Ishikawa (cell line): ENCODE data around the gene MMAA.

Experiments used
- CEBPB ChIP-seq: IDR thresholded peaks from 2 replicates; pipeline ENCODE4 v1.6.1; 2012
- CREB1 ChIP-seq: IDR thresholded peaks from 2 replicates; pipeline ENCODE4 v1.6.1; 2012; ENCODE audit warnings: low read depth
- EGR1 ChIP-seq: IDR thresholded peaks from 2 replicates; pipeline ENCODE4 v1.6.1; 2012
- EP300 ChIP-seq: IDR thresholded peaks from 2 replicates; pipeline ENCODE4 v1.6.1; 2012; ENCODE audit warnings: borderline replicate concordance
- FOXM1 ChIP-seq: IDR thresholded peaks from 2 replicates; pipeline ENCODE4 v1.6.1; 2012; ENCODE audit warnings: low read depth, borderline replicate concordance
- MAX ChIP-seq: IDR thresholded peaks from 2 replicates; pipeline ENCODE4 v1.6.1; 2012
- NFIC ChIP-seq: IDR thresholded peaks from 2 replicates; pipeline ENCODE4 v1.6.1; 2012
- RAD21 ChIP-seq: IDR thresholded peaks from 2 replicates; pipeline ENCODE4 v1.6.1; 2012; ENCODE audit warnings: low read depth
- REST ChIP-seq: IDR thresholded peaks from 2 replicates; pipeline ENCODE4 v1.6.1; 2012; ENCODE audit warnings: low read depth, mild to moderate bottlenecking
- TAF1 ChIP-seq: IDR thresholded peaks from 2 replicates; pipeline ENCODE4 v1.6.1; 2012; ENCODE audit warnings: low read depth, mild to moderate bottlenecking
- TCF12 ChIP-seq: IDR thresholded peaks from 2 replicates; pipeline ENCODE4 v1.6.1; 2012; ENCODE audit warnings: low read depth
- TEAD4 ChIP-seq: IDR thresholded peaks from 2 replicates; pipeline ENCODE4 v1.6.1; 2012
- YY1 ChIP-seq: IDR thresholded peaks from 2 replicates; pipeline ENCODE4 v1.6.1; 2012; ENCODE audit warnings: low read depth
- ZBTB7A ChIP-seq: IDR thresholded peaks from 2 replicates; pipeline ENCODE4 v1.6.1; 2012; ENCODE audit warnings: low read depth
- TF ChIP-seq, protein P1 (sequence below): IDR thresholded peaks from 2 replicates; pipeline ENCODE4 v1.6.1; 2012

MMAA gene

GRCh38 chr4:145681518-145681917, 62.3 kb downstream of the MMAA start:
- TF ChIP-seq MAX (no peak), TCF12 (no peak), CEBPB (no peak), ZBTB7A (no peak), RAD21 (no peak), EP300 (no peak), TEAD4 (no peak), EGR1 (no peak), CREB1 (no peak), REST (no peak), NFIC (no peak), YY1 (no peak), FOXM1 (no peak)
- TF ChIP-seq, protein P1, sequence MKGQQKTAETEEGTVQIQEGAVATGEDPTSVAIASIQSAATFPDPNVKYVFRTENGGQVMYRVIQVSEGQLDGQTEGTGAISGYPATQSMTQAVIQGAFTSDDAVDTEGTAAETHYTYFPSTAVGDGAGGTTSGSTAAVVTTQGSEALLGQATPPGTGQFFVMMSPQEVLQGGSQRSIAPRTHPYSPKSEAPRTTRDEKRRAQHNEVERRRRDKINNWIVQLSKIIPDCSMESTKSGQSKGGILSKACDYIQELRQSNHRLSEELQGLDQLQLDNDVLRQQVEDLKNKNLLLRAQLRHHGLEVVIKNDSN = no peak

- TF ChIP-seq, protein P1 = no peak
- no peak for TF ChIP-seq YY1
- no peak for TF ChIP-seq ZBTB7A
- TF ChIP-seq CEBPB = no peak
- no peak for TF ChIP-seq TAF1
- no peak for TF ChIP-seq FOXM1
These were observed 62.8 kb downstream of the MMAA start for GRCh38 chr4:145681956-145682355.

GRCh38 chr4:145686991-145687390, 67.8 kb downstream of the MMAA start:
- TF ChIP-seq RAD21 (no peak), REST (no peak), EGR1 (no peak), EP300 (no peak)
- TF ChIP-seq, protein P1 = no peak

GRCh38 chr4:145690610-145691009, 71.4 kb downstream of the MMAA start:
- TF ChIP-seq NFIC (no peak), TCF12 (no peak), TAF1 (no peak), EP300 (no peak), YY1 (no peak), CEBPB (no peak), EGR1 (no peak), FOXM1 (no peak), RAD21 (no peak)

- TF ChIP-seq NFIC = no peak
- TF ChIP-seq REST = no peak
- TF ChIP-seq TAF1 = no peak
- no peak for TF ChIP-seq TCF12
- TF ChIP-seq MAX = no peak
These were observed 75.7 kb downstream of the MMAA start for GRCh38 chr4:145694929-145695328.
